ENCODE results near the gene TRMT10B.
"Not testable (repeated sequence)": the region's sequence is repeated elsewhere in the genome, so short reads cannot be mapped to it uniquely, and the experiment has no call there.

Gene TRMT10B

GRCh38 chr9:37751186-37751585, 2.4 kb upstream of the TRMT10B start:
- no peak for DNase-seq (ENCODE audit: low read depth in 2 of 2, low spot score in 1 of 2)

- DNase-seq (ENCODE audit: low read depth in 2 of 2, low spot score in 1 of 2) = not testable (repeated sequence)
Measured at GRCh38 chr9:37751704-37752103, 1.9 kb upstream of the TRMT10B start.

GRCh38 chr9:37752112-37752511, 1.5 kb upstream of the TRMT10B start:
- not testable (repeated sequence) for DNase-seq (ENCODE audit: low read depth in 2 of 2, low spot score in 1 of 2)

GRCh38 chr9:37752642-37753488, 740 bp upstream of the TRMT10B start:
- DNase-seq (ENCODE audit: low read depth in 2 of 2, low spot score in 1 of 2) = no peak

- no peak for DNase-seq (ENCODE audit: low read depth in 2 of 2, low spot score in 1 of 2)
Measured at GRCh38 chr9:37758747-37759146, 5.1 kb downstream of the TRMT10B start.

- no peak for DNase-seq (ENCODE audit: low read depth in 2 of 2, low spot score in 1 of 2)
Measured at GRCh38 chr9:37760416-37761161, 7.0 kb downstream of the TRMT10B start.

- DNase-seq (ENCODE audit: low read depth in 2 of 2, low spot score in 1 of 2) = no peak
Measured at GRCh38 chr9:37761511-37761910, 7.9 kb downstream of the TRMT10B start.

- DNase-seq (ENCODE audit: low read depth in 2 of 2, low spot score in 1 of 2) = not testable (repeated sequence)
Measured at GRCh38 chr9:37765263-37765662, 11.7 kb downstream of the TRMT10B start.

- DNase-seq (ENCODE audit: low read depth in 2 of 2, low spot score in 1 of 2) = no peak
Measured at GRCh38 chr9:37769306-37769705, 15.7 kb downstream of the TRMT10B start.

GRCh38 chr9:37769995-37770394, 16.4 kb downstream of the TRMT10B start:
- DNase-seq (ENCODE audit: low read depth in 2 of 2, low spot score in 1 of 2) = no peak

GRCh38 chr9:37775216-37775919, 21.8 kb downstream of the TRMT10B start:
- no peak for DNase-seq (ENCODE audit: low read depth in 2 of 2, low spot score in 1 of 2)

GRCh38 chr9:37776328-37776727, 22.7 kb downstream of the TRMT10B start:
- no peak for DNase-seq (ENCODE audit: low read depth in 2 of 2, low spot score in 1 of 2)

- DNase-seq (ENCODE audit: low read depth in 2 of 2, low spot score in 1 of 2) = no peak
Measured at GRCh38 chr9:37778534-37778933, 24.9 kb downstream of the TRMT10B start.

- DNase-seq (ENCODE audit: low read depth in 2 of 2, low spot score in 1 of 2) = no peak
Measured at GRCh38 chr9:37784291-37784615, 30.6 kb downstream of the TRMT10B start.

GRCh38 chr9:37784616-37785483, 31.2 kb downstream of the TRMT10B start, which contains the start of gene EXOSC3:
Gene EXOSC3, minus strand, starts transcription at chr9:37785064. Its CDS starts 20 bp downstream, at chr9:37785044.
- peak; percentile 62 to 73 for DNase-seq (ENCODE audit: low read depth in 2 of 2, low spot score in 1 of 2)

- no peak for DNase-seq (ENCODE audit: low read depth in 2 of 2, low spot score in 1 of 2)
Measured at GRCh38 chr9:37787059-37787458, 33.5 kb downstream of the TRMT10B start.

- DNase-seq (ENCODE audit: low read depth in 2 of 2, low spot score in 1 of 2) = no peak
Measured at GRCh38 chr9:37788332-37788731, 34.7 kb downstream of the TRMT10B start.

- no peak for DNase-seq (ENCODE audit: low read depth in 2 of 2, low spot score in 1 of 2)
Measured at GRCh38 chr9:37790096-37790495, 36.5 kb downstream of the TRMT10B start.

GRCh38 chr9:37792122-37792521, 38.5 kb downstream of the TRMT10B start:
- no peak for DNase-seq (ENCODE audit: low read depth in 2 of 2, low spot score in 1 of 2)

GRCh38 chr9:37796232-37796631, 42.6 kb downstream of the TRMT10B start:
- no peak for DNase-seq (ENCODE audit: low read depth in 2 of 2, low spot score in 1 of 2)

- DNase-seq (ENCODE audit: low read depth in 2 of 2, low spot score in 1 of 2) = no peak
Measured at GRCh38 chr9:37798677-37799076, 45.1 kb downstream of the TRMT10B start.

All from stimulated activated CD8-positive, alpha-beta memory T cell treated with anti-CD3 and anti-CD28 coated beads, Interleukin-4, amount 100 ng/mL, for 1 hour (primary cell).